Astrocyte of the spinal cord (primary cell): Measurements from ENCODE around the gene SLC39A13.

Source experiments
- DNase-seq: peaks from one replicate; pipeline ENCODE4 v3.0.0; 2011; ENCODE audit warnings: low read depth, low spot score
- H3K4me3 ChIP-seq: 2 replicates; pipeline ENCODE4 v1.5.1; 2011; ENCODE audit warnings: low read depth, mild to moderate bottlenecking, low read length, moderate library complexity
- CTCF ChIP-seq: IDR thresholded peaks from 2 replicates; pipeline ENCODE4 v1.5.1; 2012; ENCODE audit warnings: low read depth, mild to moderate bottlenecking, low read length, inconsistent platforms
- in situ Hi-C: cut with HindIII; loops from 2 replicates; pipeline ENCODE4 v1.10.0; 2017; ENCODE audit warnings: low sequenced_read_pairs

Gene SLC39A13

GRCh38 chr11:47398551-47398950, 9.8 kb upstream of the SLC39A13 start:
- TF ChIP-seq CTCF = no peak
- no peak overlapping the region for H3K4me3 ChIP-seq
- no peak for DNase-seq
- in situ Hi-C loops = no loop called here

GRCh38 chr11:47399860-47400767, 8.3 kb upstream of the SLC39A13 start:
- no peak for DNase-seq
- in situ Hi-C loops = no loop called here
- H3K4me3 ChIP-seq = peak overlapping the region; percentile 49
- no peak for TF ChIP-seq CTCF

- no peak overlapping the region for H3K4me3 ChIP-seq
- no peak for DNase-seq
- TF ChIP-seq CTCF = no peak
- in situ Hi-C loops = no loop called here
These were observed 7.6 kb upstream of the SLC39A13 start for GRCh38 chr11:47400768-47401279.

- no peak for TF ChIP-seq CTCF
- in situ Hi-C loops = no loop called here
- H3K4me3 ChIP-seq = no peak overlapping the region
- DNase-seq = no peak
These were observed 5.3 kb upstream of the SLC39A13 start for GRCh38 chr11:47403135-47403534.

- no peak for TF ChIP-seq CTCF
- in situ Hi-C loops = no loop called here
- no peak overlapping the region for H3K4me3 ChIP-seq
- no peak for DNase-seq
These were observed 4.8 kb upstream of the SLC39A13 start for GRCh38 chr11:47403571-47403970.

- in situ Hi-C loops = no loop called here
- TF ChIP-seq CTCF = no peak
- peak overlapping the region; percentile 61 for H3K4me3 ChIP-seq
- no peak for DNase-seq
These were observed 1.3 kb upstream of the SLC39A13 start for GRCh38 chr11:47406896-47407745.
